ENCODE results near the gene ACTN4. TPM values are rescaled to one million over a fixed set of nuclear protein-coding genes. Genes with fewer than 3 reads are reported as not detected.

Gene ACTN4
- total and polyA plus RNA-seq, 2 donors (not counting 3 experiments of a cell fraction or from before 2014, with no cell fraction given), result 313 to 748 TPM

GRCh38 chr19:38699027-38699346, 51.5 kb downstream of the ACTN4 start:
- intact Hi-C loops (cut with micrococcal nuclease), result no loop called here
- CTCF ChIA-PET, result no interaction called here
- no peak for FAIRE-seq

GRCh38 chr19:38699647-38700349, 52.3 kb downstream of the ACTN4 start:
- ChIA-PET CTCF (interaction anchor here (2.1 kb wide), 1 partner anchor 66 kb away, joined by 10 read pairs; no protein-coding TSS in a partner anchor), POLR2A (no interaction called here)
- intact Hi-C loops (cut with micrococcal nuclease) (loop anchor here (10.0 kb wide), 1 partner anchor 295 kb away; the partner anchor contains the start of gene FAM98C), dilution Hi-C loops (cut with MboI; ENCODE audit: extremely low pct_ligation_motif_present, low sequenced_read_pairs) (no loop called here)
- FAIRE-seq (peak; percentile 53), DNase-seq (ENCODE audit: low read depth, low spot score) (peak; percentile 20)
- Histone ChIP-seq H3K9me1 (replicated peaks; ENCODE audit: control insufficient read depth, extremely low read depth, insufficient read depth, low read length) (no peaks in the 10 kb centered on the region), H4K20me1 (replicated peaks; ENCODE audit: control insufficient read depth, extremely low read depth, insufficient read depth, low read length) (no peaks in the 10 kb centered on the region), H3K79me2 (ENCODE audit: control insufficient read depth, insufficient read depth, low read length) (peaks cover 74% of the 10 kb centered on the region), H2AFZ (ENCODE audit: low read depth, low read length) (no peak overlapping the region), H3K9ac (replicated peaks; ENCODE audit: extremely low read depth, insufficient read depth, low read length) (no peak overlapping the region), H3K4me1 (ENCODE audit: control insufficient read depth, extremely low read depth, insufficient read depth, low read length) (peaks cover 3% of the 10 kb centered on the region), H3K27me3 (ENCODE audit: control insufficient read depth in 2 of 2, insufficient read depth in 2 of 2, low read length in 2 of 2) (no peaks in the 10 kb centered on the region), H3K4me3 (replicated peaks in 1 of 3; ENCODE audit: insufficient read depth in 1 of 3, low read depth in 1 of 3, low read length in 3 of 3) (no peak overlapping the region), H3K9me3 (replicated peaks; ENCODE audit: control insufficient read depth, insufficient read depth, low read length) (no peaks in the 10 kb centered on the region), H3K36me3 (ENCODE audit: control insufficient read depth in 2 of 2, extremely low read depth in 1 of 2, insufficient read depth in 2 of 2, low read length in 2 of 2) (peaks cover 14 to 43% of the 10 kb centered on the region in 2 experiments), H3K27ac (ENCODE audit: insufficient read depth, low read depth, low read length) (peak overlapping the region; percentile 12), H3K4me2 (ENCODE audit: insufficient read depth, low read length) (no peak overlapping the region)
- BruUV-seq (replicated peaks), result no TSS peak
- no peak for TF ChIP-seq MAX (IDR thresholded peaks at IDR 0.05; ENCODE audit: insufficient read depth, insufficient read length)
- no peak for TF ChIP-seq POLR2AphosphoS5 (IDR thresholded peaks at IDR 0.05; ENCODE audit: insufficient read depth, low read depth, low read length)

More at GRCh38 chr19:38699027-38699346, 51.5 kb downstream of the ACTN4 start:
- no peak overlapping the region for H3K27ac ChIP-seq (ENCODE audit: insufficient read depth, low read depth, low read length)
- POLR2A ChIA-PET, result no interaction called here
- dilution Hi-C loops (cut with MboI; ENCODE audit: extremely low pct_ligation_motif_present, low sequenced_read_pairs), result no loop called here
- H4K20me1 ChIP-seq (replicated peaks; ENCODE audit: control insufficient read depth, extremely low read depth, insufficient read depth, low read length), result no peaks in the 10 kb centered on the region
- H3K4me3 ChIP-seq (replicated peaks in 1 of 3; ENCODE audit: insufficient read depth in 1 of 3, low read depth in 1 of 3, low read length in 3 of 3), result no peak overlapping the region
- BruUV-seq (replicated peaks), result no TSS peak
- TF ChIP-seq EZH2 (IDR thresholded peaks at IDR 0.05; ENCODE audit: borderline replicate concordance, low read depth, low read length, severe bottlenecking), result no peak
- no peak for TF ChIP-seq POLR2AphosphoS5 (IDR thresholded peaks at IDR 0.05; ENCODE audit: insufficient read depth, low read depth, low read length)
- no peak for TF ChIP-seq JUN (IDR thresholded peaks at IDR 0.05; ENCODE audit: borderline replicate concordance, insufficient read depth, insufficient read length, low read depth)
- H3K79me2 ChIP-seq (ENCODE audit: control insufficient read depth, insufficient read depth, low read length), result peaks cover 77% of the 10 kb centered on the region
- no peaks in the 10 kb centered on the region for H3K9me1 ChIP-seq (replicated peaks; ENCODE audit: control insufficient read depth, extremely low read depth, insufficient read depth, low read length)
- no peak for DNase-seq (ENCODE audit: low read depth, low spot score)
- H2AFZ ChIP-seq (ENCODE audit: low read depth, low read length), result no peak overlapping the region
- H3K4me1 ChIP-seq (ENCODE audit: control insufficient read depth, extremely low read depth, insufficient read depth, low read length), result peaks cover 11% of the 10 kb centered on the region
- H3K9ac ChIP-seq (replicated peaks; ENCODE audit: extremely low read depth, insufficient read depth, low read length), result no peak overlapping the region
- no peaks in the 10 kb centered on the region for H3K9me3 ChIP-seq (replicated peaks; ENCODE audit: control insufficient read depth, insufficient read depth, low read length)
- H3K27me3 ChIP-seq (ENCODE audit: control insufficient read depth in 2 of 2, insufficient read depth in 2 of 2, low read length in 2 of 2), result no peaks in the 10 kb centered on the region
- H3K36me3 ChIP-seq (ENCODE audit: control insufficient read depth in 2 of 2, extremely low read depth in 1 of 2, insufficient read depth in 2 of 2, low read length in 2 of 2), result peaks cover 14 to 34% of the 10 kb centered on the region in 2 experiments
- no peak overlapping the region for H3K4me2 ChIP-seq (ENCODE audit: insufficient read depth, low read length)
